NOMO-1 treated with dmso at 0.1 percent for 144 hours (cell line): ENCODE data around the gene ALPG.
"Not testable (repeated sequence)": the region's sequence is repeated elsewhere in the genome, so short reads cannot be mapped to it uniquely, and the experiment has no call there.

Source experiments
- DNase-seq: peaks from one replicate; lab custom pipeline; 2025; ENCODE audit not compliant: unreplicated experiment; lab: John Stamatoyannopoulos, UW

ALPG gene

GRCh38 chr2:232419245-232420072 is 12.8 kb downstream of the ALPG start:
- no peak for DNase-seq

- DNase-seq, result no peak
Measured at GRCh38 chr2:232420073-232420454, 13.4 kb downstream of the ALPG start.

- no peak for DNase-seq
Measured at GRCh38 chr2:232420463-232421188, 14.0 kb downstream of the ALPG start.

- no peak for DNase-seq
Measured at GRCh38 chr2:232421189-232421785, 14.6 kb downstream of the ALPG start.

DNA sequence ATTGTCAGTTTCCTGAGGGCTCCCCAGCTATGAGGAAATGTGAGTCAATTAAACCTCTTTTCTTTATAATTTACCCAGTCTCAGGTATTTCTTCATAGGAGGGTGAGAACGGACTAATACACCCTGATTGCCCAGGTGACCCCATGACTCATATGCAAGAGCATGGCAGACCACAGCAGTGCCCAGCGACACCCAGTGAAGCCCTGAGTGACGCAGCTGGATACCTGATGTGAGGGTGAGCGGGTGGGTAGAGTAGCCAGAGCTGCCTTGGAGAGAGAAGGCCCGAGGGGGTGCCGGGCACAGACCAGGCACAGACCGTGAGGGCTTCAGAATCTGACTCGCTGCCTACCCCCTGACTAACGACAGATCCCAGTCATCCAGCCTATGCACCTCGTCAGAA is 15.4 kb downstream of the ALPG start:
- DNase-seq, result no peak

- not testable (repeated sequence) for DNase-seq
Measured at GRCh38 chr2:232422996-232423395, 16.4 kb downstream of the ALPG start.

DNA sequence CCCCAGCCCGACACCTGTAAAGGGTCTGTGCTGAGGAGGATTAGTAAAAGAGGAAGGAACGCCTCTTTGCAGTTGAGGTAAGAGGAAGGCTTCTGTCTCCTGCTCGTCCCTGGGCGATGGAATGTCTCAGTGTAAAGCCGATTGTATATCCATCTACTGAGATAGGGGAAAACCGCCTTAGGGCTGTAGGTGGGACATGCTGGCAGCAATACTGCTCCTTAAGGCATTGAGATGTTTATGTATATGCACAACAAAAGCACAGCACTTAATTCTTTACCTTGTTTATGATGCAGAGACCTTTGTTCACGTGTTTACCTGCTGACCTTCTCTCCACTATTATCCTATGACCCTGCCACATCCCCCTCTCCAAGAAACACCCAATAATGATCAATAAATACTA is 16.8 kb downstream of the ALPG start:
- not testable (repeated sequence) for DNase-seq

DNA sequence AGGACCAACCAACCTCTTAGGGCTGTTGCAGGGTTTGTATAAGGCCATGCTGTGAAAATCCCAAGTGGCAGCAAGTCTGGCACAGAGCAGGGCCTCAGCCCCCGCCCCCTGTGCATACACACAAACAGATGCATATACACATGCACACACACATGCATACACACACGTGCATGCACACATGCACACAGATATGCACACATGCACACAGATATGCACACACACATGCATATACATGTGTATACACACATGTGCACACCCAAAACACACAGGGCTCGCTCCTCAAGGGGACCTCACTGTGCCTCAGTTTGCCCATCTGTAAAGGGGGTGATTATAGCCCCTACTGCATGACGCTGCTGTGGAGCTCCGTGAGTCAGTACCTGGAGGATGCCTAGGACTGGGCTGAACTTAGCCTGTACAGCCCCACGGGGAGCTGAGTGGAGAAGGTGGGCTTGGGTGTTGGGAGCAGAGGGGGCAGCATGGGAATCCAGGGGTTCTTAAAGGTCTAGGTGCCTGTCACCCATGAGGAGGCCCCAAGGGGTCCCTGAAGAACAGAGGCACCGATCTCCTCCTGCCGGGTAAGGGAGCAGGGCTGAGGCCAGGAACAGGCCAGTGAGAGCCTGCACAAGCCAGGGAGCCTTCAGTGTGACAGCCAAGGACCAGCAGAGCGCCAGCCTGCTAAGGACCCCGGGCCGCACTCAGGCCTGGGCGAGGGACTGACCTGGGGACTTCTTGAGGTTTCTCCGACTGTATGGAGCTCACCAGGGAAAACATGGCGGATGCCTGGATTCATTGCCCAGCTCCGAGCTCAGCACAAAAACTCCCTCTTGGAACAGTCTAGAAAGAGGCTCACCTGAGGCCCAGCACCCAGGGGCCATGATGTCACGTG is 25.3 kb downstream of the ALPG start:
- no peak for DNase-seq

DNA sequence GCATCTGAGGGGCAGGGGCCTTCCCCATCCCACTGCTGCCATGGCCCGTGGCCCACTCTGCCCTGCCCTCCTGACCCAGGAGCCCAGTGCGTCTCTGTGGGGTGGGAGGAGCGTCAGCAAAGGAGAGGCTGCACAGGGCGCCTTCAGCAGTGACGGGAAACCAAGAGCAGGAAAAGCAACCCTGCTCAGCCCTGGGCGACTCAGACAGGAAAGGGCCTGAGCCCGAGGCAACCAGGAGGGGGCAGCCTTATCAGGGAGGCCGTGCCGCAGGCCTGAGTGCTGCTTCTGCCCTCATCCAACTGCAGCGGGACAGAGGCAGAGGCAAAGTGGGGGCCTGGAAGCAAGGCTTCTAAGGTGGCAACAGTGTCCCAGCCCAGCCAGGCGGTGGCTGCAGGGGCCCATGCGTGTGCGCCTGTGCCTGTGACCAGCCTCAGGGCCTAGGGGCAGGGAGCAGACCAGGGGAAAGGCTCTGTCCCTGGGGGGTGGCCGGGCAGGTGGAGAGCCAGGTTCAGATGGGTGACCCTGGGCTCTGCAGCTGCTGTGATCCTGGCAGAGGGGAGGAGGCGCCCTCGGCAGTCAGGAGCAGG is 26.0 kb downstream of the ALPG start:
- DNase-seq, result no peak

- DNase-seq, result not testable (repeated sequence)
Measured at GRCh38 chr2:232433622-232434021, 27.0 kb downstream of the ALPG start.

DNA sequence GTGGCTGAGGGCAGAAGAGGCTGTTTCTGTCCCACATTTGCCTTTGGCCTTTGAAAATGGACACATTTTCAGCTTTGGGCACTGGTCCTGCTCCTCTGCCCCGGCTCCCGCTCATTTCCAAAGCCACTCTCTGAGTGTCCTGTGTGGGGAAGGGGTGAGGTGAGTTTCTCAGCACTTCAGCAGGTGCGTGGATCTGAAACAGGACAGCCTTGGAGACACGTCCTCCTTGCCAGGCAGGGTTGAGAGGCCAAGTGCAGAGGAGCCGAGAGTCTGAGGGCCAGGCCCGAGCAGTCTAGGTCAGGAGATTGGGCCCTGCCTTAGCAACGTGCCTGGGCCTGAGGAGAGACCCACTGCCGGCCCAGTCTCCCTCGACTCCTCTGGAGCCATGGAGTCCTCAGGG is 27.4 kb downstream of the ALPG start:
- DNase-seq, result no peak

DNA sequence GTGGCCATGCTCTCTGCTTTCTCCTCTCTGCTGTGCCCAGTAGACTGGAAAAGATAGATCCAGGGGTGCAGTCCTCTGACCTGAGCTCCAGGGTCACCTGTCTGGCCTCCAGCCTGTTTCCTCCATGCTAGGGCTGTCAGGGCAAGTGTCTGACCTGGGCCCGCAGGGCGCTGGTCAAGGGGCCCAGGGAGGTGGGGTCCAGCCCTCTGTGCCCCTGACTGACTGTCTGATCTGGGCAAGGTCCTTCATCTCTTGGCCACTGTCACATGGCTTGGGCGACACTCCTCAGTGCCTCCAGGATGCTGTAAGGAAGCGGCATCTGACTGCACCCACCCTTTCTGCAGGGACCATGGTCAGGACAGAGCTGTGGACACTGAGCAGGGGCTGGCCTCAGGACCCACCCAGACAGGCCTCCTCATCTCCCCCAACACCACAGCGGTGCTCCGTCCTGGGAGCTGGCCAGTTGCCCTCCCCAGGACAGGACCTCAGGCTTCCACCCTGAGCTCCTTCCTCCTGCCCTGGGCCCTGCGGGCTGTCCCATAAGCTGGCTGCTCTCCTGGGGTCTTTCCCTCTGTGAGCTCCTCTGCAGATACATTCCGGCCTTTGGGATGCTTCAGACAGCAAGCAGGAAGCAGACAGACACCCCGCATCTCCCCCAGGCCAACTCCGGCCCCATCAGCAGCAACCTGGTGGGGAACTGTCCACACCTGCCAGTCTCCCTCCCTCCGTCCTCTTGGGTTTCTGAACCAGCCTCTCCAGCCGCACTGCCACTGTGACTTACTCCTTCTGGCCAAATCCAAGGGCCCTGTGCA is 28.1 kb downstream of the ALPG start:
- no peak for DNase-seq

- DNase-seq, result no peak
Measured at GRCh38 chr2:232435375-232435648, 28.7 kb downstream of the ALPG start.

DNA sequence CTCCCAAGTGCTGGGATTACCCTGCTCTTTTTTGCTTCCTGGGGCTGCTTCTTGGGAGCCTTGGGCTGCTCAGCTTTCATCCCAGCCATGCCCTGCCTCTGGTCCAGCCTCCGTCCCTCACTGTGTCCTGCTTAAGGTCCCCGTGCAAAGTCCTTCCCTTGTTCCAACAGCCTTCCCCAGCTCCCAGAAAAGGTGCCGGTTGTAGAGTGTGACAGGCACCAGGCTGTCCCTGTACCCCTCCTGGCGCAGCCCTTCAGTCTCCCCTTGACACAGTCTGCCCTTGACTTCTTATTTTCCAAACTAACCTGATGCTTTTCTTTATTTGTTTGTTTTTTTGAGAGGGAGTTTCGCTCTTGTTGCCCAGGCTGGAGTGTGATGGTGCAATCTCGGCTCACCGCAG is 29.2 kb downstream of the ALPG start:
- no peak for DNase-seq

GRCh38 chr2:232436381-232437194 is 29.9 kb downstream of the ALPG start:
- no peak for DNase-seq

DNA sequence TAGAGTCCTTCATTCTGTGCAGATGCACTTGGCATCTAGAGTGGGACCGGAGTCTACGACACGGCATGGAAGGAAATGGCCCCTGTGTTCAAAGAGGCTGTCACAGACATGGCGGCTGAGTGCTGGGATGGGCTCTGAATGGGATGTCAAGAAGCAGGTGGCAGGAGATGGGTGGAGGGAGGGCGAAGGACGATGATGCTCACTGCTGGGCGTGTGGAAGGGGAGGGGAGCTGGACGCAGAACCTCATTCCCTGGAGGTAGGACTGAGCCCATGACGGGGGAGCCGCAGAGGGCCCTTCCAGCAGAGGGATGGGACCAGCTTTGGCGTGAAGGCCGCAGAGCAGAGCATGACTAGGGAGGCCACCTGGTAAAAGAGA is 30.5 kb downstream of the ALPG start:
- no peak for DNase-seq

DNA sequence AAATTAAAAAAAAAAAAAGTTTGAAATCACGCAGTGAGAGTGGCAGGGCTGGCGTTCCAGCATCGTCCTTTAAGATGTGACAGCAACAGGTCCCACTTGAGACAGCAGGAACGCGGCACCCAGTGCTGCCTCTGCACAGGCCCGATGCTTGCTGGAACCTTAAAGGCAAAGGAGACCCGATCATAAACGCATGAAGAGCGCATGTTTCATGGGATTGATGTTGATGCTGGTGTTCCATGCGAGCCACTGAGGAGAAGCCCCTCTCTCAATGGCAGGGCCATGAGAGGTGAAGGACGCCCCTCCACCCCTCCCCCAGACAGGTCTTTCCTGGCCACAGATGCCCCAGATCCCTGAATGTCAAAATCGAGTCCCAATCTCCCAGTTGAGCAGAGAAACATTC is 31.4 kb downstream of the ALPG start:
- DNase-seq, result no peak

DNA sequence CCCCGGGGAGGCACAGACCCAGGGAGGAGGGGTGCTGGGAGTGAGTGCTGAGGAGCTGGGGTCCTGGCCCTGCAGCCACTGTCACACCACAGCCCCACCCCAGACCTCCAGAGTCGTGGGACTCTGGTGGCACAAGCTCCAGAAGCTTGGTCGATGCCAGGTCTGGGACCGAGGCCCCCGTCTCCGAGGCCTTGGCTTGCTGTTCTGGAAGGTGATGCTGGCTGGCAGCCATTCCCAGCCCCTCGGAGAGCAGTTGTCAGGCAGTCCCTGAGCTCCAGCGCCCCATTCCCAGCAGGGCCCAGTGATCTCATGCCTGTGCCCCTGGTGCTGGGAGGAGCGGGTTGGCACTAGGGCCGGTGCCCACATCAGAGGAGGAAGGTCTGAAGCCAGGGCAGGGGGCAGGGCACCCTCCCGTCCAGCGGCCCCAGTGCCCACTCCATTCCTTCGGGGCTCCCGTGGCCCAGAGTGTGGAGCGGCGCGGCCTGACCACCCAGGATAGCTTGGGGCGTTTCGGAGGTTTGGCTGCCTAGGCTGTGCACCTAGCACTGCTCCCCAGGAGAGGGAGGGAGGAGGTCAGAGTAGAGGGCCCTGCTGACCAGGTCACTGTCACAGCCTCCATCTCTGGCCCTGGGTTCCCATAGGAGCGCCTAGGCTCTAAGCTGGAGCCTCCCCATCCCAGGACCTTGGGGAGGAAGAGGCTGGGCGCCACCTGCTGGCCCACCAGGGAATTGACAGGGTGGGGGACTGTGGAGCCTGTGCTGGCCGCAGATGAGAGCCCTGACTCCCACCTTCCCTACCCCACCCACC is 32.5 kb downstream of the ALPG start:
- DNase-seq, result no peak

- DNase-seq, result no peak
Measured at GRCh38 chr2:232439758-232440135, 33.1 kb downstream of the ALPG start.
